Fibroblast of lung (primary cell): ENCODE data around the gene UBE3C. TPM values are rescaled to one million over a fixed set of nuclear protein-coding genes. Genes with fewer than 3 reads are reported as not detected.

Experiments
- DNase-seq, 2 donors: peaks; one replicate each; pipeline versions ENCODE4 v3.0.0 to v3.0.0-alpha.2; 2010; ENCODE audit warnings: low read depth in 2 of 2
- H2AFZ ChIP-seq: 2 replicates; pipeline ENCODE4 v1.5.1; 2012; ENCODE audit warnings: low read length, control low read depth, inconsistent platforms
- H3K27ac ChIP-seq: 2 replicates; pipeline ENCODE4 v1.5.1; 2011; ENCODE audit warnings: low read length, control low read depth; ENCODE audit not compliant: insufficient read depth
- H3K27me3 ChIP-seq: 2 replicates; pipeline ENCODE4 v1.5.1; 2011; ENCODE audit warnings: mild to moderate bottlenecking, low read length; ENCODE audit not compliant: control insufficient read depth, insufficient read depth
- H3K36me3 ChIP-seq: 2 replicates; pipeline ENCODE4 v1.5.1; 2011; ENCODE audit warnings: low read length; ENCODE audit not compliant: control insufficient read depth, insufficient read depth
- H3K4me1 ChIP-seq: 2 replicates; pipeline ENCODE4 v1.5.1; 2011; ENCODE audit warnings: low read length; ENCODE audit not compliant: control insufficient read depth, insufficient read depth; ENCODE audit errors: extremely low read depth
- H3K4me2 ChIP-seq: 2 replicates; pipeline ENCODE4 v1.5.1; 2011; ENCODE audit warnings: low read length, control low read depth; ENCODE audit not compliant: insufficient read depth; ENCODE audit errors: extremely low read depth
- H3K4me3 ChIP-seq, 4 experiments: fragments of 200-600 bp in 1 of 4; sonication (generic) in 1 of 4; replicated peaks in 1 of 4; 2 replicates each; pipeline ENCODE4 v1.5.1; 2011 to 2016; ENCODE audit warnings: low read length in 4 of 4, low read depth in 3 of 4, mild to moderate bottlenecking in 3 of 4, control low read depth in 2 of 4, inconsistent platforms in 1 of 4, mixed read lengths in 1 of 4; ENCODE audit not compliant: insufficient read depth in 1 of 4; ENCODE audit errors: control extremely low read depth in 1 of 4
- H3K79me2 ChIP-seq: 2 replicates; pipeline ENCODE4 v1.5.1; 2012; ENCODE audit warnings: mild to moderate bottlenecking, low read length, inconsistent platforms; ENCODE audit not compliant: control insufficient read depth, insufficient read depth
- H3K9ac ChIP-seq: 2 replicates; pipeline ENCODE4 v1.5.1; 2011; ENCODE audit warnings: mild to moderate bottlenecking, low read length, control low read depth; ENCODE audit not compliant: insufficient read depth
- H3K9me3 ChIP-seq: 2 replicates; pipeline ENCODE4 v1.5.1; 2012; ENCODE audit warnings: low read depth, low read length; ENCODE audit not compliant: control insufficient read depth, insufficient read depth
- H4K20me1 ChIP-seq: 2 replicates; pipeline ENCODE4 v1.5.1; 2011; ENCODE audit warnings: low read length; ENCODE audit not compliant: control insufficient read depth, insufficient read depth; ENCODE audit errors: extremely low read depth
- CTCF ChIP-seq, 2 donors: IDR thresholded peaks in 1 of 2; conservative IDR thresholded peaks in 1 of 2; 1 replicate in 1 of 2; 2 replicates in 1 of 2; pipeline ENCODE4 v1.5.1; 2011 to 2012; ENCODE audit warnings: low read length in 2 of 2, control low read depth in 1 of 2, inconsistent platforms in 1 of 2, low read depth in 1 of 2, mild to moderate bottlenecking in 1 of 2
- EZH2 ChIP-seq: IDR thresholded peaks from 2 replicates; pipeline ENCODE4 v1.5.1; 2012; ENCODE audit warnings: low read length, control low read depth, mild to moderate bottlenecking; ENCODE audit errors: missing control alignments
- polyA plus RNA-seq, 2 donors: library from polyadenylated mRNA; depleted of rRNA in 1 of 2; stranded (reverse) in 1 of 2; unstranded in 1 of 2; fragments of >200 nt; gene quantifications; 2 replicates each; pipeline ENCODE4 v1.2.1, GENCODE V29; 2011 to 2012; ENCODE audit warnings: missing spikeins in 1 of 2
- total RNA-seq: library from RNA; depleted of rRNA; stranded (reverse); fragments of >200 nt; gene quantifications from 2 replicates; pipeline ENCODE4 v1.2.1, GENCODE V29; 2014

Gene UBE3C
- total and polyA plus RNA-seq, 2 donors (not counting 1 experiment from before 2014, with no cell fraction given): 76.2 to 91.0 TPM

- Histone ChIP-seq H3K4me3 (no peak overlapping the region), H3K9ac (no peak overlapping the region), H3K4me1 (peaks cover 9% of the 10 kb centered on the region), H2AFZ (no peak overlapping the region), H3K36me3 (peaks cover 24% of the 10 kb centered on the region), H3K4me2 (no peak overlapping the region), H3K79me2 (no peaks in the 10 kb centered on the region), H3K9me3 (no peaks in the 10 kb centered on the region), H3K27me3 (no peaks in the 10 kb centered on the region), H4K20me1 (no peaks in the 10 kb centered on the region), H3K27ac (no peak overlapping the region)
- TF ChIP-seq EZH2: no peak
- no peak for TF ChIP-seq CTCF (conservative IDR thresholded peaks at IDR 0.05 in 1 of 2, IDR thresholded peaks at IDR 0.05 in 1 of 2; ENCODE audit: low read depth in 1 of 2, low read length in 2 of 2)
- no peak for DNase-seq
These were observed 128.8 kb downstream of the UBE3C start for GRCh38 chr7:157267516-157267915.

GRCh38 chr7:157267956-157268355, 129.2 kb downstream of the UBE3C start:
- Histone ChIP-seq H3K79me2 (no peaks in the 10 kb centered on the region), H4K20me1 (no peaks in the 10 kb centered on the region), H3K4me3 (no peak overlapping the region), H3K9ac (no peak overlapping the region), H3K27ac (no peak overlapping the region), H3K27me3 (no peaks in the 10 kb centered on the region), H3K4me1 (peaks cover 9% of the 10 kb centered on the region), H2AFZ (no peak overlapping the region), H3K36me3 (peaks cover 23% of the 10 kb centered on the region), H3K4me2 (no peak overlapping the region), H3K9me3 (no peaks in the 10 kb centered on the region)
- TF ChIP-seq EZH2 (no peak), CTCF (conservative IDR thresholded peaks at IDR 0.05 in 1 of 2, IDR thresholded peaks at IDR 0.05 in 1 of 2; ENCODE audit: low read depth in 1 of 2, low read length in 2 of 2) (no peak)
- no peak for DNase-seq

DNA sequence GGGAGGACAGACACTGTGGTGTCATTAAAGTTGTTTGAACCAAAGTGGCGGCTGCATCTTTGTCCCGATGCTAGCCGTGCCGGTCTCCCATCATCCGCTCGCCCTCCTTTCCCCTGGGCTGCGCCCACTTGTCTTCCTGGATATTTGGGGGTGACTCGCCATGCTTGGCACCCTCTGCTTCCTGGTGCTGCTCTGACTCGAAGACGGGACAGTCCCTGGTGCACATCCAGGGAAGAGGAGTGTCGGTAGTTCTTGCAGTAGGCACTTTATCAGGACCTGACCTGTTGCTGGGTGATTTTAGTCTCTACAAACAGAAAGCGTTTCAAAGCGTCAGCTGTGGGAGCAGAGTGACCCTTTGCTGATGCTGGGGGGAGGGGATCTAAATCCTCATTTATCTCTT, 129.8 kb downstream of the UBE3C start:
- no peak for TF ChIP-seq EZH2
- TF ChIP-seq CTCF (conservative IDR thresholded peaks at IDR 0.05 in 1 of 2, IDR thresholded peaks at IDR 0.05 in 1 of 2; ENCODE audit: low read depth in 1 of 2, low read length in 2 of 2): no peak
- Histone ChIP-seq H3K27me3 (no peaks in the 10 kb centered on the region), H3K9me3 (no peaks in the 10 kb centered on the region), H3K27ac (no peak overlapping the region), H2AFZ (no peak overlapping the region), H3K4me1 (peaks cover 9% of the 10 kb centered on the region), H3K4me3 (no peak overlapping the region), H4K20me1 (no peaks in the 10 kb centered on the region), H3K9ac (no peak overlapping the region), H3K4me2 (no peak overlapping the region), H3K36me3 (peaks cover 21% of the 10 kb centered on the region), H3K79me2 (no peaks in the 10 kb centered on the region)
- no peak for DNase-seq
